Measurements from ENCODE around the gene BLACAT1. TPM values are rescaled to one million over a fixed set of nuclear protein-coding genes. Genes with fewer than 3 reads are reported as not detected.

BLACAT1 gene
- total and polyA plus RNA-seq, 2 of the 13 experiments (the other 11 are each of a cell fraction or from before 2014, with no cell fraction given), result 1.2 to 2.8 TPM

DNA sequence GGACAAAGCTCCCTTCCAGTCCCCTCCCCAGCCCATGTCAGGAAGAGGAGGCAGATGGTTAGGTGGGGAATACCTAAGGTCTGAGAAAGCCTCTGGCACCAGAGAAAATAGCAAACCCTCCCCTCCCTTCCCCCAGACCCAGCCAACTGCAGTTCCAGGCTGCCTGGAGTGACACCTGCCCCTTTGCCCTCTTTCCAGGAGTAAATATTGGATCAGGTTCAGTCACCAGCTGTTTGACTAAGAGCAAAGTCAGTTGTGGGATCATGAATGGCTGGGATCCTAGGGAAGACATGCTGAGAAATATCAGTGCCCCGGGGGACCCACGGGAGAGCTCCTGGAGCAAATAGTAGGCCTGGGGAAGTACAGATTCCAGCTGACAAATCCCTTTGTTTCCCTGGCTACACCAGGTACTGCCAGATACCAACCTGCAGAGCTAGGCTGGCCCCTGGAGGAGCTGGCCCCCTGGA, 36.4 kb upstream of the BLACAT1 start (continued):
- TF ChIP-seq, protein P1, sequence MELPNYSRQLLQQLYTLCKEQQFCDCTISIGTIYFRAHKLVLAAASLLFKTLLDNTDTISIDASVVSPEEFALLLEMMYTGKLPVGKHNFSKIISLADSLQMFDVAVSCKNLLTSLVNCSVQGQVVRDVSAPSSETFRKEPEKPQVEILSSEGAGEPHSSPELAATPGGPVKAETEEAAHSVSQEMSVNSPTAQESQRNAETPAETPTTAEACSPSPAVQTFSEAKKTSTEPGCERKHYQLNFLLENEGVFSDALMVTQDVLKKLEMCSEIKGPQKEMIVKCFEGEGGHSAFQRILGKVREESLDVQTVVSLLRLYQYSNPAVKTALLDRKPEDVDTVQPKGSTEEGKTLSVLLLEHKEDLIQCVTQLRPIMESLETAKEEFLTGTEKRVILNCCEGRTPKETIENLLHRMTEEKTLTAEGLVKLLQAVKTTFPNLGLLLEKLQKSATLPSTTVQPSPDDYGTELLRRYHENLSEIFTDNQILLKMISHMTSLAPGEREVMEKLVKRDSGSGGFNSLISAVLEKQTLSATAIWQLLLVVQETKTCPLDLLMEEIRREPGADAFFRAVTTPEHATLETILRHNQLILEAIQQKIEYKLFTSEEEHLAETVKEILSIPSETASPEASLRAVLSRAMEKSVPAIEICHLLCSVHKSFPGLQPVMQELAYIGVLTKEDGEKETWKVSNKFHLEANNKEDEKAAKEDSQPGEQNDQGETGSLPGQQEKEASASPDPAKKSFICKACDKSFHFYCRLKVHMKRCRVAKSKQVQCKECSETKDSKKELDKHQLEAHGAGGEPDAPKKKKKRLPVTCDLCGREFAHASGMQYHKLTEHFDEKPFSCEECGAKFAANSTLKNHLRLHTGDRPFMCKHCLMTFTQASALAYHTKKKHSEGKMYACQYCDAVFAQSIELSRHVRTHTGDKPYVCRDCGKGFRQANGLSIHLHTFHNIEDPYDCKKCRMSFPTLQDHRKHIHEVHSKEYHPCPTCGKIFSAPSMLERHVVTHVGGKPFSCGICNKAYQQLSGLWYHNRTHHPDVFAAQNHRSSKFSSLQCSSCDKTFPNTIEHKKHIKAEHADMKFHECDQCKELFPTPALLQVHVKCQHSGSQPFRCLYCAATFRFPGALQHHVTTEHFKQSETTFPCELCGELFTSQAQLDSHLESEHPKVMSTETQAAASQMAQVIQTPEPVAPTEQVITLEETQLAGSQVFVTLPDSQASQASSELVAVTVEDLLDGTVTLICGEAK (IDR thresholded peaks at IDR 0.05), result no peak
- TF ChIP-seq, protein P1 (CRISPR knock-in tag; IDR thresholded peaks at IDR 0.05), result no peak
- TF ChIP-seq POLR2AphosphoS2 (IDR thresholded peaks at IDR 0.05; ENCODE audit: low read depth, low read length) (no peak), PHF21A (CRISPR knock-in tag; IDR thresholded peaks at IDR 0.05) (peak; percentile 96), RBM39 (IDR thresholded peaks at IDR 0.05; ENCODE audit: low read depth, low read length, poor library complexity, severe bottlenecking) (no peak), ZNF510 (CRISPR knock-in tag; IDR thresholded peaks at IDR 0.05; ENCODE audit: low read depth) (no peak), IKZF1 (IDR thresholded peaks at IDR 0.05) (no peak), ZNF235 (CRISPR knock-in tag; IDR thresholded peaks at IDR 0.05; ENCODE audit: borderline replicate concordance) (no peak), MIXL1 (CRISPR knock-in tag; IDR thresholded peaks at IDR 0.05) (peak; percentile 79), HOXA3 (CRISPR knock-in tag; IDR thresholded peaks at IDR 0.05) (peak; percentile 12; the same call in 1 of the 2 replicates), YEATS4 (CRISPR knock-in tag; IDR thresholded peaks at IDR 0.05; ENCODE audit: borderline replicate concordance) (no peak), FOXA1 (IDR thresholded peaks at IDR 0.05) (peak; percentile 74), FOXA1 (CRISPR knock-in tag; IDR thresholded peaks at IDR 0.05) (peak; percentile 93)
- TF ChIP-seq, protein P2, sequence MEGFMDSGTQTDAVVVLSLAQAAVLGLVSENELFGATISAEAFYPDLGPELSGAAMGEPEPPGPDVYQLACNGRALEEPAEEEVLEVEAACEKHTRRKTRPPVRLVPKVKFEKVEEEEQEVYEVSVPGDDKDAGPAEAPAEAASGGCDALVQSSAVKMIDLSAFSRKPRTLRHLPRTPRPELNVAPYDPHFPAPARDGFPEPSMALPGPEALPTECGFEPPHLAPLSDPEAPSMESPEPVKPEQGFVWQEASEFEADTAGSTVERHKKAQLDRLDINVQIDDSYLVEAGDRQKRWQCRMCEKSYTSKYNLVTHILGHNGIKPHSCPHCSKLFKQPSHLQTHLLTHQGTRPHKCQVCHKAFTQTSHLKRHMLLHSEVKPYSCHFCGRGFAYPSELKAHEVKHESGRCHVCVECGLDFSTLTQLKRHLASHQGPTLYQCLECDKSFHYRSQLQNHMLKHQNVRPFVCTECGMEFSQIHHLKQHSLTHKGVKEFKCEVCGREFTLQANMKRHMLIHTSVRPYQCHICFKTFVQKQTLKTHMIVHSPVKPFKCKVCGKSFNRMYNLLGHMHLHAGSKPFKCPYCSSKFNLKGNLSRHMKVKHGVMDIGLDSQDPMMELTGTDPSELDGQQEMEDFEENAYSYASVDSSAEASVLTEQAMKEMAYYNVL (CRISPR knock-in tag; IDR thresholded peaks at IDR 0.05; ENCODE audit: borderline replicate concordance), result no peak
- TF ChIP-seq, protein P3, sequence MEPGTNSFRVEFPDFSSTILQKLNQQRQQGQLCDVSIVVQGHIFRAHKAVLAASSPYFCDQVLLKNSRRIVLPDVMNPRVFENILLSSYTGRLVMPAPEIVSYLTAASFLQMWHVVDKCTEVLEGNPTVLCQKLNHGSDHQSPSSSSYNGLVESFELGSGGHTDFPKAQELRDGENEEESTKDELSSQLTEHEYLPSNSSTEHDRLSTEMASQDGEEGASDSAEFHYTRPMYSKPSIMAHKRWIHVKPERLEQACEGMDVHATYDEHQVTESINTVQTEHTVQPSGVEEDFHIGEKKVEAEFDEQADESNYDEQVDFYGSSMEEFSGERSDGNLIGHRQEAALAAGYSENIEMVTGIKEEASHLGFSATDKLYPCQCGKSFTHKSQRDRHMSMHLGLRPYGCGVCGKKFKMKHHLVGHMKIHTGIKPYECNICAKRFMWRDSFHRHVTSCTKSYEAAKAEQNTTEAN (CRISPR knock-in tag; conservative IDR thresholded peaks at IDR 0.05), result no peak
- TF ChIP-seq, protein P4, sequence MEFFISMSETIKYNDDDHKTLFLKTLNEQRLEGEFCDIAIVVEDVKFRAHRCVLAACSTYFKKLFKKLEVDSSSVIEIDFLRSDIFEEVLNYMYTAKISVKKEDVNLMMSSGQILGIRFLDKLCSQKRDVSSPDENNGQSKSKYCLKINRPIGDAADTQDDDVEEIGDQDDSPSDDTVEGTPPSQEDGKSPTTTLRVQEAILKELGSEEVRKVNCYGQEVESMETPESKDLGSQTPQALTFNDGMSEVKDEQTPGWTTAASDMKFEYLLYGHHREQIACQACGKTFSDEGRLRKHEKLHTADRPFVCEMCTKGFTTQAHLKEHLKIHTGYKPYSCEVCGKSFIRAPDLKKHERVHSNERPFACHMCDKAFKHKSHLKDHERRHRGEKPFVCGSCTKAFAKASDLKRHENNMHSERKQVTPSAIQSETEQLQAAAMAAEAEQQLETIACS (CRISPR knock-in tag; IDR thresholded peaks at IDR 0.05), result no peak

All from HepG2 (cell line).